ENCODE results near the gene SLC39A9. TPM values are rescaled to one million over a fixed set of nuclear protein-coding genes. Genes with fewer than 3 reads are reported as not detected.

The SLC39A9 gene
- total and polyA plus RNA-seq, 2 donors (not counting 1 experiment from before 2014, with no cell fraction given), result 18.4 to 59.1 TPM

DNA sequence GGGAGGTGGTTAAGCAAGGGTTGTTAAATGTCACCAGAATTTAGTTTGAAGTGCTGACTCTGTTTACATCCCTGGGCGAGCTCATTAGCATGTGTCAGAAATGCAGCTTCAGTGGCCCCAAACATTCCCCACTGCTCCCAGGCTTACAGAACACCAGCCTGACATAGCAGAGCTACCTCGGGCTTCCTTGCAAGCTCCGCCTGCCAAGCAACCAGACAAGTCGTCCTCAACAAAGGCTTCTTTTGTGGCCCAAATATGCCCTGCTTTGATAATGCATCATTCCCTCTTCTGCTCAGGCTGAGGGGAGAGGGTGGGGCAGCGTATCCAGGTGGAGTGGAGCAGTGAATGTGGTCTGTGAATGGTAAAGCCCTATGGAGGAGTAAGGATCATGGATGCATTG is 28.4 kb upstream of the SLC39A9 start:
- Histone ChIP-seq H3K27ac (ENCODE audit: low read length in 2 of 2) (no peak overlapping the region), H3K4me2 (replicated peaks; ENCODE audit: low read depth, low read length, poor library complexity, severe bottlenecking) (no peak overlapping the region), H3K4me1 (ENCODE audit: control insufficient read depth in 2 of 2, insufficient read depth in 2 of 2, low read length in 2 of 2) (no peaks in the 10 kb centered on the region), H3K79me2 (ENCODE audit: control insufficient read depth, insufficient read depth, low read length) (no peaks in the 10 kb centered on the region), H3K9me3 (ENCODE audit: control extremely low read depth in 1 of 3, control insufficient read depth in 2 of 3, insufficient read depth in 1 of 3, low read length in 2 of 3) (no peaks in the 10 kb centered on the region), H4K20me1 (ENCODE audit: control insufficient read depth, insufficient read depth, low read length, poor library complexity, severe bottlenecking) (no peaks in the 10 kb centered on the region), H3K9ac (ENCODE audit: low read length) (no peak overlapping the region), H3K27me3 (replicated peaks in 1 of 4; ENCODE audit: control extremely low read depth in 1 of 4, control insufficient read depth in 3 of 4, insufficient read depth in 4 of 4, low read length in 3 of 4) (peaks cover 0 to 3% (median 0%) of the 10 kb centered on the region in 4 experiments), H2AFZ (ENCODE audit: insufficient read depth, low read depth, low read length, poor library complexity, severe bottlenecking) (no peak overlapping the region), H3K36me3 (replicated peaks in 1 of 2; ENCODE audit: control extremely low read depth in 1 of 2, control insufficient read depth in 1 of 2, extremely low read depth in 1 of 2, insufficient read depth in 2 of 2, low read length in 1 of 2) (no peaks in the 10 kb centered on the region), H3K4me3 (ENCODE audit: control extremely low read depth in 1 of 5, extremely low read depth in 1 of 5, insufficient read depth in 1 of 5, low read depth in 2 of 5, low read length in 4 of 5) (no peak overlapping the region)
- Mint-ChIP-seq H3K4me3 (no peak overlapping the region), H3K9me3 (ENCODE audit: insufficient read depth) (peaks cover under 1% of the 10 kb centered on the region), H3K27me3 (no peaks in the 10 kb centered on the region), H3K27ac (no peak overlapping the region), H3K4me1 (no peaks in the 10 kb centered on the region)
- DNase-seq, result no peak
- TF ChIP-seq, protein P1, sequence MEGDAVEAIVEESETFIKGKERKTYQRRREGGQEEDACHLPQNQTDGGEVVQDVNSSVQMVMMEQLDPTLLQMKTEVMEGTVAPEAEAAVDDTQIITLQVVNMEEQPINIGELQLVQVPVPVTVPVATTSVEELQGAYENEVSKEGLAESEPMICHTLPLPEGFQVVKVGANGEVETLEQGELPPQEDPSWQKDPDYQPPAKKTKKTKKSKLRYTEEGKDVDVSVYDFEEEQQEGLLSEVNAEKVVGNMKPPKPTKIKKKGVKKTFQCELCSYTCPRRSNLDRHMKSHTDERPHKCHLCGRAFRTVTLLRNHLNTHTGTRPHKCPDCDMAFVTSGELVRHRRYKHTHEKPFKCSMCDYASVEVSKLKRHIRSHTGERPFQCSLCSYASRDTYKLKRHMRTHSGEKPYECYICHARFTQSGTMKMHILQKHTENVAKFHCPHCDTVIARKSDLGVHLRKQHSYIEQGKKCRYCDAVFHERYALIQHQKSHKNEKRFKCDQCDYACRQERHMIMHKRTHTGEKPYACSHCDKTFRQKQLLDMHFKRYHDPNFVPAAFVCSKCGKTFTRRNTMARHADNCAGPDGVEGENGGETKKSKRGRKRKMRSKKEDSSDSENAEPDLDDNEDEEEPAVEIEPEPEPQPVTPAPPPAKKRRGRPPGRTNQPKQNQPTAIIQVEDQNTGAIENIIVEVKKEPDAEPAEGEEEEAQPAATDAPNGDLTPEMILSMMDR (IDR thresholded peaks at IDR 0.05), result no peak
- TF ChIP-seq EZH2 (IDR thresholded peaks at IDR 0.05; ENCODE audit: borderline replicate concordance, insufficient read depth, low read depth, low read length, poor library complexity, severe bottlenecking), result no peak
- ChIA-PET CTCF (interaction anchor here (0.6 to 1.4 kb wide), 2 partner anchors 128 to 386 kb away, joined by 4 read pairs; no protein-coding TSS in a partner anchor), POLR2A (no interaction called here)
- ATAC-seq (ENCODE audit: low read depth), result no peak
- 100% methylated on average over 2 of the region's 5 CpGs for WGBS (ENCODE audit: insufficient coverage)
- intact Hi-C loops (cut with micrococcal nuclease), result no loop called here

DNA sequence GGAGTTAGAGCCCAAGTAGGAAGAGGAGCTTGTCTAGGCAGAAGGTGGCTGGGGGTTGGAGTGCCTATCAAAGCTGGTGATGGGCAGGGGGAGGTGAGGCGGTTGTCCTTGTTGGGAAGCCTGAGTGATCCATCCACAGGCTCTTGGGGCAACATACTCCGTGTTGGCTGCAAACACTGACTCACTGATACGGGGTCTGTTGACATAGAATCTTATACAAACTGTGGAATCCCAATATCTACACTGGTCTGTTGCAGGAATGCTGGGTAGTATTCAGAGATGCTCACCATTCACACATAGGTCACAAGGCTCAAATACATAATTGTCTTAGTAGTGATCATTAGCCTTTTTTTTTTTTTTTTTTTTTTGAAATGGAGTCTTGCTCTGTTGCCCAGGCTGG is 26.3 kb upstream of the SLC39A9 start:
- ChIA-PET POLR2A (interaction anchor here (0.6 kb wide), 1 partner anchor 12 kb away, joined by 3 read pairs; no protein-coding TSS in a partner anchor), CTCF (interaction anchor here (1.4 kb wide), 1 partner anchor 88 kb away, joined by 3 read pairs; no protein-coding TSS in a partner anchor)
- Histone ChIP-seq H3K27me3 (replicated peaks in 1 of 4; ENCODE audit: control extremely low read depth in 1 of 4, control insufficient read depth in 3 of 4, insufficient read depth in 4 of 4, low read length in 3 of 4) (no peaks in the 10 kb centered on the region), H4K20me1 (ENCODE audit: control insufficient read depth, insufficient read depth, low read length, poor library complexity, severe bottlenecking) (no peaks in the 10 kb centered on the region), H3K79me2 (ENCODE audit: control insufficient read depth, insufficient read depth, low read length) (no peaks in the 10 kb centered on the region), H3K9ac (ENCODE audit: low read length) (no peak overlapping the region), H3K4me1 (ENCODE audit: control insufficient read depth in 2 of 2, insufficient read depth in 2 of 2, low read length in 2 of 2) (no peaks in the 10 kb centered on the region), H3K36me3 (replicated peaks in 1 of 2; ENCODE audit: control extremely low read depth in 1 of 2, control insufficient read depth in 1 of 2, extremely low read depth in 1 of 2, insufficient read depth in 2 of 2, low read length in 1 of 2) (peaks cover 0 to 12% of the 10 kb centered on the region in 2 experiments), H3K4me3 (ENCODE audit: control extremely low read depth in 1 of 5, extremely low read depth in 1 of 5, insufficient read depth in 1 of 5, low read depth in 2 of 5, low read length in 4 of 5) (no peak overlapping the region), H3K4me2 (replicated peaks; ENCODE audit: low read depth, low read length, poor library complexity, severe bottlenecking) (no peak overlapping the region), H2AFZ (ENCODE audit: insufficient read depth, low read depth, low read length, poor library complexity, severe bottlenecking) (no peak overlapping the region), H3K9me3 (ENCODE audit: control extremely low read depth in 1 of 3, control insufficient read depth in 2 of 3, insufficient read depth in 1 of 3, low read length in 2 of 3) (peaks cover 0 to 6% (median 3%) of the 10 kb centered on the region in 3 donors), H3K27ac (ENCODE audit: low read length in 2 of 2) (no peak overlapping the region)
- Mint-ChIP-seq H3K27ac (no peak overlapping the region), H3K4me3 (no peak overlapping the region), H3K27me3 (no peaks in the 10 kb centered on the region), H3K4me1 (no peaks in the 10 kb centered on the region), H3K9me3 (ENCODE audit: insufficient read depth) (peaks cover 2% of the 10 kb centered on the region)
- TF ChIP-seq EZH2 (IDR thresholded peaks at IDR 0.05; ENCODE audit: borderline replicate concordance, insufficient read depth, low read depth, low read length, poor library complexity, severe bottlenecking), result no peak
- TF ChIP-seq, protein P1 (IDR thresholded peaks at IDR 0.05), result no peak
- DNase-seq (no peak), ATAC-seq (ENCODE audit: low read depth) (no peak)
- intact Hi-C loops (cut with micrococcal nuclease), result no loop called here
- whole genome bisulfite sequencing (ENCODE audit: insufficient coverage), result 100% methylated on average over 3 of the region's 3 CpGs

Data from B cell (primary cell).